GM23338 (cell line): ENCODE results near the gene ADCY4. TPM values are rescaled to one million over a fixed set of nuclear protein-coding genes. Genes with fewer than 3 reads are reported as not detected.

Experiments used
- ATAC-seq: fragments of 200-7000 bp; cut with Tn5 transposase; 3 replicates; pipeline ENCODE4 v1.9.1; 2020
- DNase-seq: peaks from one replicate; pipeline ENCODE4 v3.0.0-alpha.2; 2015; ENCODE audit warnings: low spot score
- H2AFZ ChIP-seq: fragments of 200-600 bp; sonication (generic); 2 replicates; pipeline ENCODE4 v1.8.0; 2016; ENCODE audit warnings: antibody characterized with exemption, mild to moderate bottlenecking, moderate library complexity
- H3F3A ChIP-seq: fragments of 200-600 bp; sonication (generic); replicated peaks from 2 replicates; pipeline ENCODE4 v1.8.0; 2017; ENCODE audit warnings: antibody characterized with exemption, mixed run types, low read depth
- H3K27ac ChIP-seq: fragments of 200-600 bp; sonication (generic); 2 replicates; pipeline ENCODE4 v1.6.1; 2016; ENCODE audit warnings: low read depth
- H3K27me3 ChIP-seq: fragments of 200-600 bp; sonication (generic); 2 replicates; pipeline ENCODE4 v1.8.0; 2016; ENCODE audit warnings: mild to moderate bottlenecking, mixed run types, moderate library complexity; ENCODE audit not compliant: insufficient read depth
- H3K36me3 ChIP-seq: fragments of 200-600 bp; sonication (generic); 2 replicates; pipeline ENCODE4 v1.8.0; 2016; ENCODE audit warnings: mild to moderate bottlenecking; ENCODE audit not compliant: insufficient read depth
- H3K4me1 ChIP-seq: fragments of 200-600 bp; sonication (generic); 2 replicates; pipeline ENCODE4 v1.8.0; 2016; ENCODE audit warnings: mild to moderate bottlenecking, moderate library complexity; ENCODE audit not compliant: insufficient read depth
- H3K4me2 ChIP-seq: fragments of 200-600 bp; sonication (generic); 2 replicates; pipeline ENCODE4 v1.7.1; 2017; ENCODE audit warnings: mixed run types
- H3K4me3 ChIP-seq: fragments of 200-600 bp; sonication (generic); 2 replicates; pipeline ENCODE4 v1.6.1; 2016; ENCODE audit warnings: mixed run types
- H3K79me2 ChIP-seq: fragments of 200-600 bp; sonication (generic); replicated peaks from 2 replicates; pipeline ENCODE4 v1.8.0; 2017; ENCODE audit warnings: mild to moderate bottlenecking; ENCODE audit not compliant: insufficient read depth
- H3K9me2 ChIP-seq: fragments of 200-600 bp; sonication (generic); 2 replicates; pipeline ENCODE4 v1.8.0; 2017; ENCODE audit not compliant: insufficient read depth
- H4K20me1 ChIP-seq: fragments of 200-600 bp; sonication (generic); replicated peaks from 2 replicates; pipeline ENCODE4 v1.8.0; 2017; ENCODE audit warnings: mild to moderate bottlenecking; ENCODE audit not compliant: insufficient read depth
- H3K27ac Mint-ChIP-seq: 2 replicates; pipeline ENCODE4 v1.8.0; 2020; ENCODE audit warnings: inconsistent platforms, mild to moderate bottlenecking, moderate library complexity, mixed read lengths
- H3K27me3 Mint-ChIP-seq: 3 replicates; pipeline ENCODE4 v1.8.0; 2022; ENCODE audit warnings: low read depth, mild to moderate bottlenecking, moderate library complexity, mixed read lengths, inconsistent platforms; ENCODE audit not compliant: insufficient read depth, poor library complexity
- H3K36me3 Mint-ChIP-seq: 3 replicates; pipeline ENCODE4 v1.8.0; 2021; ENCODE audit warnings: low read depth, mild to moderate bottlenecking, inconsistent platforms, moderate library complexity, mixed read lengths
- H3K4me1 Mint-ChIP-seq: 3 replicates; pipeline ENCODE4 v1.8.0; 2020; ENCODE audit warnings: mild to moderate bottlenecking, inconsistent platforms, mixed read lengths
- H3K4me3 Mint-ChIP-seq: 3 replicates; pipeline ENCODE4 v1.8.0; 2021; ENCODE audit warnings: moderate library complexity, mild to moderate bottlenecking, inconsistent platforms, mixed read lengths
- H3K9me3 Mint-ChIP-seq: 3 replicates; pipeline ENCODE4 v1.8.0; 2020; ENCODE audit warnings: moderate library complexity, mild to moderate bottlenecking, inconsistent platforms, mixed read lengths
- CREB1 ChIP-seq: fragments of 250-450 bp; sonication (Bioruptor Pico); IDR thresholded peaks from 2 replicates; pipeline ENCODE4 v1.5.0; 2020; ENCODE audit warnings: low read depth, mild to moderate bottlenecking, moderate library complexity
- CTCF ChIP-seq, 2 experiments: fragments of 200-600 bp in 1 of 2; sonication (generic) in 1 of 2; conservative IDR thresholded peaks; 2 replicates each; pipeline versions ENCODE4 v1.5.1 to v1.6.1; 2016 to 2017; ENCODE audit warnings: antibody characterized with exemption in 2 of 2, low read depth in 2 of 2, mild to moderate bottlenecking in 2 of 2, moderate library complexity in 1 of 2
- ETS1 ChIP-seq: IDR thresholded peaks from 2 replicates; pipeline ENCODE4 v1.6.1; 2016; ENCODE audit warnings: antibody characterized with exemption
- EZH2 ChIP-seq: fragments of 200-600 bp; sonication (generic); IDR thresholded peaks from one replicate; pipeline ENCODE4 v1.8.0; 2017; ENCODE audit warnings: antibody characterized with exemption, mild to moderate bottlenecking, low read depth; ENCODE audit not compliant: unreplicated experiment
- JUNB ChIP-seq: IDR thresholded peaks from one replicate; pipeline ENCODE4 v1.6.1; 2016; ENCODE audit warnings: antibody characterized with exemption; ENCODE audit not compliant: unreplicated experiment
- NANOG ChIP-seq: IDR thresholded peaks from 2 replicates; pipeline ENCODE4 v1.6.1; 2016; ENCODE audit warnings: antibody characterized with exemption, borderline replicate concordance
- POLR2AphosphoS5 ChIP-seq: IDR thresholded peaks from 2 replicates; pipeline ENCODE4 v1.6.1; 2016; ENCODE audit warnings: antibody characterized with exemption, low read depth
- REST ChIP-seq: IDR thresholded peaks from one replicate; pipeline ENCODE4 v1.6.1; 2018; ENCODE audit warnings: antibody characterized with exemption; ENCODE audit not compliant: unreplicated experiment
- ZNF114 ChIP-seq: fragments of 250-450 bp; sonication (Bioruptor Pico); IDR thresholded peaks from 2 replicates; pipeline ENCODE4 v1.5.0; 2020; ENCODE audit warnings: mild to moderate bottlenecking, moderate library complexity
- ZNF331 ChIP-seq: fragments of 250-450 bp; sonication (Bioruptor Pico); IDR thresholded peaks from 2 replicates; pipeline ENCODE4 v1.5.0; 2020; ENCODE audit warnings: low read depth, mild to moderate bottlenecking, moderate library complexity
- ZNF462 ChIP-seq: fragments of 250-450 bp; sonication (Bioruptor Pico); IDR thresholded peaks from 2 replicates; pipeline ENCODE4 v1.5.0; 2020; ENCODE audit warnings: mild to moderate bottlenecking, moderate library complexity
- polyA plus RNA-seq: library from polyadenylated mRNA; unstranded; fragments of >200 nt; fragmentation: Nextera tagmentation; extraction: Ambion mirVana; gene quantifications from 2 replicates; pipeline ENCODE4 v1.2.1, GENCODE V29; 2016
- total RNA-seq: library from RNA; depleted of rRNA; stranded (reverse); fragments of >200 nt; shearing (Covaris generic); gene quantifications from 2 replicates; pipeline ENCODE4 v1.2.3, GENCODE V29; 2014

Gene ADCY4
- total and polyA plus RNA-seq, 2 experiments from 2014 or later, result 0.10 to 0.40 TPM

GRCh38 chr14:24282736-24283135, 52.1 kb downstream of the ADCY4 start (continued):
- no peak for TF ChIP-seq NANOG
- TF ChIP-seq JUNB, result no peak
- TF ChIP-seq CREB1 (CRISPR knock-in tag), result no peak

- H4K20me1 ChIP-seq, result no peaks in the 10 kb centered on the region; the same call in 1 of the 2 replicates
- H3F3A ChIP-seq, result no peaks in the 10 kb centered on the region
- H3K4me1 ChIP-seq, result no peaks in the 10 kb centered on the region
- Mint-ChIP-seq H3K4me1 (no peaks in the 10 kb centered on the region; the same call in 2 of the 3 replicates), H3K4me3 (no peak overlapping the region), H3K9me3 (no peaks in the 10 kb centered on the region), H3K27me3 (peaks cover 10% of the 10 kb centered on the region), H3K27ac (no peak overlapping the region), H3K36me3 (no peaks in the 10 kb centered on the region; the same call in 2 of the 3 replicates)
- H3K27me3 ChIP-seq, result no peaks in the 10 kb centered on the region
- H3K4me3 ChIP-seq, result no peak overlapping the region
- H3K4me2 ChIP-seq, result no peak overlapping the region
- DNase-seq (no peak), ATAC-seq (no peak)
- H2AFZ ChIP-seq, result no peak overlapping the region
- H3K27ac ChIP-seq, result no peak overlapping the region
- TF ChIP-seq ETS1, result no peak
- no peak for TF ChIP-seq ZNF331
- TF ChIP-seq ZNF114 (CRISPR knock-in tag), result no peak
- no peak for TF ChIP-seq CREB1 (CRISPR knock-in tag)
- TF ChIP-seq REST, result no peak
- no peak for TF ChIP-seq CTCF (conservative IDR thresholded peaks at IDR 0.05; ENCODE audit: low read depth in 2 of 2)
- TF ChIP-seq JUNB, result no peak
- TF ChIP-seq EZH2, result no peak
- TF ChIP-seq POLR2AphosphoS5, result no peak
- no peak for TF ChIP-seq ZNF462 (CRISPR knock-in tag)
- H3K9me2 ChIP-seq, result no peaks in the 10 kb centered on the region
- H3K36me3 ChIP-seq, result no peaks in the 10 kb centered on the region
- H3K79me2 ChIP-seq, result no peaks in the 10 kb centered on the region
These were observed 53.2 kb downstream of the ADCY4 start for GRCh38 chr14:24281636-24282035.
